Activated CD8-positive, alpha-beta T cell treated with anti-CD3 and anti-CD28 coated beads for 36 hours (primary cell): Measurements from ENCODE around the gene HYOU1. TPM values are rescaled to one million over a fixed set of nuclear protein-coding genes. Genes with fewer than 3 reads are reported as not detected.

Experiments
- ATAC-seq: fragments of 200-7000 bp; cut with Tn5 transposase; one replicate; pipeline ENCODE4 v1.10.0; 2021; ENCODE audit warnings: mild to moderate bottlenecking, moderate library complexity
- CTCF ChIA-PET: fragments of 350-600 bp; sonication (Branson Sonifier 250); formaldehyde crosslinking; loops from one replicate; lab custom pipeline; 2021; ENCODE audit warnings: antibody characterized with exemption; lab: Charles Lee
- POLR2A ChIA-PET: fragments of 350-600 bp; sonication (Branson Sonifier 250); formaldehyde crosslinking; loops from one replicate; lab custom pipeline; 2021; ENCODE audit warnings: antibody characterized with exemption; lab: Charles Lee
- DNase-seq: peaks from one replicate; pipeline ENCODE4 v3.0.0-alpha.2; 2020
- H3K27ac Mint-ChIP-seq: one replicate; pipeline ENCODE4 v1.8.0; 2021; ENCODE audit warnings: mild to moderate bottlenecking, mixed read lengths
- H3K27me3 Mint-ChIP-seq: one replicate; pipeline ENCODE4 v1.8.0; 2021; ENCODE audit warnings: mixed read lengths
- H3K36me3 Mint-ChIP-seq: one replicate; pipeline ENCODE4 v1.8.0; 2021; ENCODE audit warnings: low read depth, mixed read lengths
- H3K4me1 Mint-ChIP-seq: one replicate; pipeline ENCODE4 v1.8.0; 2021; ENCODE audit warnings: low read depth, mixed read lengths
- H3K4me3 Mint-ChIP-seq: one replicate; pipeline ENCODE4 v1.8.0; 2021; ENCODE audit warnings: mild to moderate bottlenecking, moderate library complexity, mixed read lengths
- H3K9me3 Mint-ChIP-seq: one replicate; pipeline ENCODE4 v1.8.0; 2021; ENCODE audit warnings: mixed read lengths
- CTCF ChIP-seq: fragments of 200-600 bp; IDR thresholded peaks from one replicate; pipeline ENCODE4 v1.8.0; 2022; ENCODE audit warnings: antibody characterized with exemption, mild to moderate bottlenecking
- intact Hi-C: fragments of 100-400 bp; cut with micrococcal nuclease; formaldehyde crosslinking; loops from one replicate; pipeline ENCODE4 v1.10.0; 2022
- total RNA-seq, 2 experiments: library from RNA; stranded (reverse); gene quantifications; one replicate each; pipeline ENCODE4 v1.2.3, GENCODE V29; 2021

HYOU1 gene
- total RNA-seq, 2 experiments from 2014 or later = 92.4 to 101 TPM

- ChIA-PET CTCF (interaction anchor here (1.0 to 1.9 kb wide), 4 partner anchors 16 to 222 kb away, joined by 3 to 12 read pairs (median 5); partner anchors contain the start of genes HMBS and VPS11), POLR2A (interaction anchor here (0.8 to 2.3 kb wide), 7 partner anchors 8 to 83 kb away, joined by 3 to 20 read pairs (median 5); partner anchors contain the start of genes HMBS, RPS25, TRAPPC4 and VPS11)
- intact Hi-C loops = no loop called here
- peak overlapping the region; percentile 91 for H3K4me3 Mint-ChIP-seq
- no peak for TF ChIP-seq CTCF
- H3K27me3 Mint-ChIP-seq = no peaks in the 10 kb centered on the region
- H3K36me3 Mint-ChIP-seq = peaks cover 37% of the 10 kb centered on the region
- H3K27ac Mint-ChIP-seq = peak overlapping the region; percentile 97
- DNase-seq = no peak
- no peaks in the 10 kb centered on the region for H3K9me3 Mint-ChIP-seq
- H3K4me1 Mint-ChIP-seq = peaks cover 33% of the 10 kb centered on the region
- peak; percentile 12 for ATAC-seq
Observed at GRCh38 chr11:119100994-119101758, 44.2 kb upstream of the HYOU1 start.

- DNase-seq = no peak
- CTCF ChIA-PET = interaction anchor here (1.9 kb wide), 1 partner anchor 8 kb away, joined by 6 read pairs; no protein-coding TSS in a partner anchor
- H3K27ac Mint-ChIP-seq = peak overlapping the region; percentile 97
- no peaks in the 10 kb centered on the region for H3K9me3 Mint-ChIP-seq
- POLR2A ChIA-PET = interaction anchor here (0.7 to 1.2 kb wide), 2 partner anchors 9 to 15 kb away, joined by 3 read pairs; no protein-coding TSS in a partner anchor
- H3K36me3 Mint-ChIP-seq = peaks cover 39% of the 10 kb centered on the region
- no peak for ATAC-seq
- TF ChIP-seq CTCF = peak; percentile 46
- intact Hi-C loops = no loop called here
- peaks cover under 1% of the 10 kb centered on the region for H3K27me3 Mint-ChIP-seq
- H3K4me1 Mint-ChIP-seq = peaks cover 38% of the 10 kb centered on the region
- H3K4me3 Mint-ChIP-seq = peak overlapping the region; percentile 91
Observed at GRCh38 chr11:119100246-119100970, 43.4 kb upstream of the HYOU1 start.

DNA sequence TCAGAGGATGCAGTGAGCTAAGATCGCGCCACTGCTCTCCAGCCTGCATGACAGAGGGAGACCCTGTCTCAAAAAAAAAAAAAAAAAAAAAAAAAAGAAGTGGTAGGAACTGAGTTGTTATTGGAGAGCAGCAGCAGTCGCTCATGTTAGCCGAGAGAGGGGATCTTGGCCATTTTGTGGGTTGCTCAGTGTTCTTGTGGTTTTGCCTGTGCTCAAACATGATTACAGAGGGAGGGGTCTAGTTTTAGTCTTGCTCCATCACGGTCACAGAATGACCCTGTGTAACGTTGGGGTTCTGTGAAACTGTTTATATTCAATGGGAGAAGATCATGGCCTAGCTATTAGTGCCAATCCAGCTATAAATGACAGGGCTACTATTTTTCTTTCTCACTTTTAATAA lies 42.7 kb upstream of the HYOU1 start:
- Mint-ChIP-seq H3K27ac (no peak overlapping the region), H3K9me3 (no peaks in the 10 kb centered on the region), H3K4me1 (peaks cover 38% of the 10 kb centered on the region), H3K27me3 (peaks cover 1% of the 10 kb centered on the region), H3K36me3 (peaks cover 46% of the 10 kb centered on the region), H3K4me3 (peak overlapping the region; percentile 91)
- POLR2A ChIA-PET = interaction anchor here (0.7 to 1.2 kb wide), 2 partner anchors 8 to 16 kb away, joined by 3 read pairs; no protein-coding TSS in a partner anchor
- intact Hi-C loops = no loop called here
- no peak for TF ChIP-seq CTCF
- CTCF ChIA-PET = interaction anchor here (0.6 to 2.0 kb wide), 3 partner anchors 9 to 21 kb away, joined by 3 to 7 read pairs (median 6); partner anchors contain the start of gene HINFP
- no peak for ATAC-seq
- DNase-seq = no peak

DNA sequence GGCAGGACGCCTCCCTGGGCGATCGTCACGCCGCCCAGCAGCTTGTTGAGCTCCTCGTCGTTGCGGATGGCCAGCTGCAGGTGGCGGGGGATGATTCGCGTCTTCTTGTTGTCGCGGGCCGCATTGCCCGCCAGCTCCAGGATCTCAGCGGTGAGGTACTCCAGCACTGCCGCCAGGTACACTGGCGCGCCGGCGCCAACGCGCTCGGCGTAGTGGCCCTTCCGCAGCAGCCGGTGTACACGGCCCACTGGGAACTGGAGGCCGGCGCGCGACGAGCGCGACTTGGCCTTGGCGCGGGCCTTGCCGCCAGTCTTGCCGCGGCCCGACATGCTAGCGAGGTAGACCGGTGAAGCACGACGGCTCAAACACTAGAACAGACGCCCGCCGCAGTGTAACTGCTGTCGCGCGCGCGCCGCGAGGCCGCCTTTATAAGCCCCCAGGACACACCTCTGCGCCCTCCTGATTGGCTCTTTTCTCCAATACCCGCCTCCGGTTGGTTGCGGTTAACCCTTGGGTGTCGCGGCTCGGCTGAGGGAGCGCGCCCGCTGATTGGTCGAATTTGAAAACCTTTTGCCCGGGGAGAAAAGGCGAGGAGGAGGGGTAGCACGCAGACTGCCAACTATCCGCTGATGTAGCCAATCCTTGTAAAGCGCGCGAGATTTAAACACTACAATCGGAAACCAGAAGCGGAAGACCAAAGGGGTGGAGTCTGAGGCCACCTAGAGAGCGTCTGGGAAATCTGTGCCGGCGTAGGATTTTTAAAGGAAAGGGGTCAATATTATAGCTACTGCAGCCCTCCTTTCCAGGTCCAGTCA lies 38.3 kb upstream of the HYOU1 start:
- peaks cover 1% of the 10 kb centered on the region for H3K27me3 Mint-ChIP-seq
- ChIA-PET CTCF (interaction anchor here (1.2 to 2.5 kb wide), 4 partner anchors 9 to 111 kb away, joined by 3 to 8 read pairs (median 6); partner anchors contain the start of gene CBL), POLR2A (interaction anchor here (0.6 to 7.0 kb wide), 38 partner anchors 10 to 261 kb away, joined by 3 to 107 read pairs (median 4); partner anchors contain the start of genes C2CD2L, CENATAC, HMBS and HYOU1)
- H3K27ac Mint-ChIP-seq = peak overlapping the region; percentile 91
- no peak for TF ChIP-seq CTCF
- peak overlapping the region; percentile 93 for H3K4me3 Mint-ChIP-seq
- H3K36me3 Mint-ChIP-seq = peaks cover 74% of the 10 kb centered on the region
- peaks cover 41% of the 10 kb centered on the region for H3K4me1 Mint-ChIP-seq
- intact Hi-C loops = no loop called here
- DNase-seq (peak; percentile 100), ATAC-seq (peak; percentile 86)
- H3K9me3 Mint-ChIP-seq = no peaks in the 10 kb centered on the region
